GM19025 (cell line): ENCODE measurements around the gene MSL3.

Experiments used
- ATAC-seq: cut with Tn5 transposase; IDR thresholded peaks from one replicate; pipeline ENCODE4 v1.9.1; 2021; ENCODE audit warnings: mild to moderate bottlenecking, low read depth, moderate library complexity; ENCODE audit not compliant: unreplicated experiment

Gene MSL3

DNA sequence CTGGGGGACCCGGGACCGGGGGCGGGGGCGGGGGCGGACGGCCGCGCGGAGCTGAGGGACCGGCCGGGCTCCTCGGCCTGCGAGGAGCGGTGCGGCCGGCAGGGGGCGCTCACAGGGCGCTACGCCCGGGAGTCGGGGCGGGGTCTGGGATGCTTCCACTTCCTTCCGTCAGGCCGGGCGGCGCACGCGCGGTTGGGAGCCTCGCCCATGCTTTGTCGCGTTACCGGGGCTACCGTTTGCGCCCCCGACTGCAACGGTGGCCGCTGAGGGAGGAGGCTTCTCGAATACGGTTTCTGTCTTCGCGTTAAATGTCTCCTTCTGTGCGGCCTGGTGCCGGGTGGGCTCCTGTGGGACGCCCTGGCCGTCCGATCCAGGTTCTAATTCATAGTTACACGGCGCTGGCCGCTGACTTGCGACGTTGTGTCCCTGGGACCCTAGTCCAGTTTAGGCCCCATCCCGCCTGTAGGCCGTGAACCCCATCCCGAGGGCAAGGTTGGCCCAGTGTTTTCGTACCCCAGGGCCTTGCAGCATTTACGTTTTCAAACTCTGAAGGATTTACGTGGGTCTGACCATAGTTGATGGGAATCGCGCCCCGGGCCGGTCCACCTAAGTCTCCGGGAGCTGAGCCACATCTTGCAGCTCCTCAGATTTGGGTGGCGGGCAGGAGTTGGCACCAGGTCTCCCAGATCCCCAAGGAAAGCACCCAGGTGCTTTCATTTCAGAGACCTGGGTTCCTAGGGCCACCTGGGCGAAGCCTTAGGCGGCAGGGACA lies 549 bp downstream of the MSL3 start:
- ATAC-seq = peak; percentile 38

DNA sequence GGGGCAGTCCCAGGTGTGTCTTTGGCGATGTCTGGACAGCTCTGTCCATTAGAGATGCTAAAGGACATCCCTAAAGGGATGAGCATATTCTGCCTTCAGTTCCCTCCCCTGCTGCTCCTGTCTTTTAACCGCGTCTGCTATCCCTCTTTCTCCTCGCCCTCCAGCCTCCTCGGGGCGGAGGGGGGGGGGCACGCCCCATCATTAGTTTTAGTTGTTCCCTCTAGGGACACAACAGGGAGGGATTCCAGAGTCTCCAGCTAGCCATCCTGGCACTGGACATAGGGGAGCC lies 1.1 kb downstream of the MSL3 start:
- no peak for ATAC-seq

DNA sequence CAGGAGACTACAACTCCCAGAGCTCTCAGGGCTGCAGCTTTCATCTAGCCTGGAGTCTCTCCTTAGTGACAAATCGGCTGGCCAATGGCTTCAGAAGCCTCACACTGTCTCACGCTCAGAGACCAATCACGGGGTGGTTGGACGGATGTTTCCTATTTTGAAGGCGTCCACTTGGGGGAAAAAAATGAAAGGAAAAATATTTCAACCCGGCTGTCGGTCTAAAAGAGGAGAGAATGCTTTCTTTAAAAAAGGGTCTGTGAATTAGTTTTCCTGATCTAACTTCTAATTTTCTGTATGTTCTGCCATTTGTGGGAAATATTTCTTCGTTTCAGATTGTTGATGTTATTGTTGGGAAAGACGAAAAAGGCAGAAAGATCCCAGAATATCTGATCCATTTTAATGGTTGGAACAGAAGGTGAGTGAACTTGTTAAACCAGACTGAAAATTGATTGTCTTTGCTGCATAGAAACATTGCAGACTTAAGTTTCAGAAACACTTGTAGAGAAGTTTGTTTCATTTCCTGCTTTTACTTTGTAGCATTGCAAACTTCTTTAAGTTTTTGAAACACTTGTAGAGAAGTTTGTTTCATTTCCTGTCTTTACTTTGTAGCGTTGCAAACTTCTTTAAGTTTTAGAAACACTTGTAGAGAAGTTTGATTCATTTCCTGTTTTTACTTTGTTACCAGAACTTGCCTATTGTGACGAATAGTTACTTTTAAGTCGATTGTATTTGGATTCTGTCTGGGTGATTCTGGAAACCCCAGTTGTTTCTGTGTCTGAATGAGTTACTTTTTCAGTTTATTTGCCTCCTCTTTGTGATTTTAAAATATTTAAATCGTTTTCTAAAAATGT lies 1.6 kb downstream of the MSL3 start:
- peak; percentile 38 for ATAC-seq

DNA sequence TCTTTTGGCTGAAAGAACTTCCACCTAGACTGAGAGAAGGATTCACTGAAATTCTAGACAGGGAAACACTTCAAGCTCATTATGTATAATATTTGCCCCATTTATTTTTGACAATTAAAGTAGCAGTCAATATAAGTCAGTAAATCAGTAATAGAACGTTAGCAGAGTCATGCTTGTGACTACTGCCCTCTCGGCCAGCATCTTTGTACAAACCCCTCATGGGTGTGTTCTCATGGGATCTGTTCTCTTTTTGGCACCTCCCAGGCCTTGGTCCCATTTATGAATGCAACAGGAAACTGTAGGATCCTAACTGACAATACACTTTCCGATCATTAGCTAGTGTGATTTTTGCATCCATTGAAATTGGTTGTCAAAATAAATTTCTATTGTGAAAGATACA lies 2.9 kb downstream of the MSL3 start:
- ATAC-seq = no peak

DNA sequence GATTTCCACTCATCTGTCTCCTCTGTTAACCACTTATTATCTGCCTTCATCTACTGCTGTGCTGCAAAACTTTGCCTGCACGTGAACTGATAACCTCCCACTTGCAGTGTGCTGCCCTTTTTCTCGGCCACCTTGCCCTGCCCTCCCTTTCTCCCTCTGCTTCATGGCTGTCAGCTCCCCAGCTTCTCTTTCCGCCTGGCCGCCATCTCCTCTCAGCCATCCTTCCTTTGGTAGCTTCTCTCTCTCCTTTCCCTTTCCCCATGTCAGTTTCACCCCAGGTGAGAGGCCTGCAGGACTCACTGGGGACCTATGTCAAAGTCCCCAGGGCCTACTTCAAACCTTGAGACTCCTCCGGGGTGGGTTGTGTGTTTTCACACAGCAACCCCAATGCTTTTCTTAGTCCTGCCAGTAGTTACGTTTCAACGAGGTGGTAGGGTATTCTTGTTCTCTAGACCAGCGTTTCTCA lies 6.6 kb downstream of the MSL3 start:
- ATAC-seq = peak; percentile 43

- no peak for ATAC-seq
These were observed 7.4 kb downstream of the MSL3 start for GRCh38 chrX:11765449-11765848.

- no peak for ATAC-seq
These were observed 8.4 kb downstream of the MSL3 start for GRCh38 chrX:11766487-11766886.

- ATAC-seq = no peak
These were observed 10.0 kb downstream of the MSL3 start for GRCh38 chrX:11768039-11768438.

GRCh38 chrX:11770320-11770719 lies 12.3 kb downstream of the MSL3 start:
- no peak for ATAC-seq

DNA sequence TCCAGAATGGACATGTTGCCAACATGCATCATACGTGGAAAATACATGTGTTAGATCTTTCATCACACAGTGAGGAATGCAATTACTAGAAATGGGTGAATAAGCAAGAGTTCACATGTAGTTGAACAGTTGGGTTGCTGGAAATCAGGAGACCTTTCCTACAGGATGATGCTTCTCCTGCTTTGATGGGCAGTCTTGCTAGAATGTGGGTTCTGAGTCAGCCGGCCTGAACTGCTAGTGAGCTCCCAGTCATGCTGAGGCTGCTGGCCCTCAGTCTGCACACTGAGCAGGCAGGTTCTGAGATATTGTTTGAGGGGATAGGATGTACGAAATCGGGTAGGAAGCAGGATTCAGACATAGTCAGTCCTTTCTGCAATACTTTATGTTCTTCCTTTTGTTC lies 20.2 kb downstream of the MSL3 start:
- no peak for ATAC-seq

- no peak for ATAC-seq
These were observed 23.1 kb downstream of the MSL3 start for GRCh38 chrX:11781133-11781532.

DNA sequence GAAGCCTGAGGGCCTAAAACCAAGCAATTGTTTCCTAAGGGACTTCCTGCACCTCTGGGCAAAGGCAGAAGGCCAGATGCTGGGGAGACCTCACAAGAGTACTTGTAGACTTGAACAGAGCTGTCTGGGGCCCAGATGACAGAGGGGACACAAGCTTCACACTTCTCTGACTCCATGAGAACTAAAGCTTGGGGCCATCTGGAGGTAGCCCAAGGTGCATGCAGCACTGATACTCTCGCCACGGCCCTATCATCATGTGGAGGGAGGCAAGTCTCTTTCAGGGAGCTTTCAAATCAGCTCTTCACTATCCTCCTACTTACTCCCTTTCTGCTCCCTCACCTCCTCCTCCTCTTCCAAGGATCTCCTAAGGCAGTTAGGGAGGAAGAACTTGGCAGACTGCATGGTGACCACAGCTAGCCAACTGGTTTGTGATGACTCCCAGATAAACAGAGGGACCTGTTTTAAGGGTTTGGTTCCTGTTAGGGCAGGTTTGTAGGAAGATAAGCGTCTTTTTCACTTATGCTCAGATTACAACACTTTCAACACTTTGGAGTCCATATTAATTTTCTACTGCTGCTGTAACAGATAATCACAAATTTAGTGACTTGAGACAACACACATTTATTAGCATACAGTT lies 23.8 kb downstream of the MSL3 start:
- no peak for ATAC-seq

DNA sequence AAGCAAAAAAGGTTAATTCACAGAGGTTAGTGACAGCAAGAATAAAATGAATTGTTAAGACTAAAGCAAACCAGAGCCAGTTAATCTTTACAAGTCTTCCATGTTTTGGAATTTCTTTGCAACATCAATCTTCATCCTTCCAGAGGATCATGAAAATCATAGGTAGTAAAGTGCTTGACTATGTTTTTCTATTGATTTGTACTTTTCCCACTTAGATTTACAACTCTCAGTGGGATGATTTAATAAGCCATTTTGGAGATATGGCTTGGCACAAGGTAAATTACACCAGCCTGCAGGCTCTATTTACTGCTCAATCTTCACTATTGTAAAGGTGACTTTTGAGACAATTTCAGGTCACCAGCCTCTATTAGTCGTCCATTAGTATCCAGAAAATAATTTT lies 26.5 kb downstream of the MSL3 start:
- no peak for ATAC-seq

GRCh38 chrX:11786862-11787261 lies 28.8 kb downstream of the MSL3 start:
- no peak for ATAC-seq

GRCh38 chrX:11787564-11787963 lies 29.5 kb downstream of the MSL3 start:
- peak; percentile 60 for ATAC-seq

- ATAC-seq = no peak
These were observed 31.8 kb downstream of the MSL3 start for GRCh38 chrX:11789809-11790208.

DNA sequence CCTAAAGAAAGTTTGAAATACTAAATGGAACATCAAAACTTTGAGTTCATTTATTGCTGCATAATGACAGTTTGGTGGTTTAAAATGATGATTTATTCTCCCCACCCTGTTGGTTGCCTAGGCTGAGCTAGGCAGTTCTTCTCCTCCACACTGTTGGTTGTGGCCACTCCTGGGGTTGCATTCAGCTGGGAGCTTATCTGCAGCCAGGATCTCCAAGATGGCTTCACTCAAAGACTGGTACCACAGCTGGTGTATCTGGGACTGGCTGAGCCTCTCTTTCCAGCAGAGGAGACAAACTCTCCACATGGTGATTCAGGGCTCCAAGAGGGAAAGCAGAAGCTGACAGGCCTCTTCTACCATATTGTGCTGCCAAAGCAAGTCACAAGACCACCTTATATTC lies 33.1 kb downstream of the MSL3 start:
- no peak for ATAC-seq

DNA sequence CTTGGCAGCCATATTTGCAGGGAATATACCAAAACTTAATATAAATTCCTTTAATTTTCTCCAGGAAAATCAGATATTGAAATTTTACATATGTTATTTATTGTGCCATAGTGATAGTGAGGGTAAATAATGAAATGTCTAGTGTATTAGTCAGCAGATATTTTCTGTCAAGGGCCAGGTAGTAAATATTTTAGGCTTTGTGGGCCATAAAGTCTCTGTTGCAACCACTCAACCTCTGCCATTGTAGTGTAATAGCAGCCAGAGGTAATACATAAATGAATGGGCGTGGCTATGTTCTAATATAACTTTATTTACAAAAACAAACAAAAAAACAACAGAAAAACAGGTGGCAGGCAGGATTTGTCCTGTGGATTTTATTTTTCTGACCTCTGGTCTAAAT lies 33.5 kb downstream of the MSL3 start:
- ATAC-seq = no peak

DNA sequence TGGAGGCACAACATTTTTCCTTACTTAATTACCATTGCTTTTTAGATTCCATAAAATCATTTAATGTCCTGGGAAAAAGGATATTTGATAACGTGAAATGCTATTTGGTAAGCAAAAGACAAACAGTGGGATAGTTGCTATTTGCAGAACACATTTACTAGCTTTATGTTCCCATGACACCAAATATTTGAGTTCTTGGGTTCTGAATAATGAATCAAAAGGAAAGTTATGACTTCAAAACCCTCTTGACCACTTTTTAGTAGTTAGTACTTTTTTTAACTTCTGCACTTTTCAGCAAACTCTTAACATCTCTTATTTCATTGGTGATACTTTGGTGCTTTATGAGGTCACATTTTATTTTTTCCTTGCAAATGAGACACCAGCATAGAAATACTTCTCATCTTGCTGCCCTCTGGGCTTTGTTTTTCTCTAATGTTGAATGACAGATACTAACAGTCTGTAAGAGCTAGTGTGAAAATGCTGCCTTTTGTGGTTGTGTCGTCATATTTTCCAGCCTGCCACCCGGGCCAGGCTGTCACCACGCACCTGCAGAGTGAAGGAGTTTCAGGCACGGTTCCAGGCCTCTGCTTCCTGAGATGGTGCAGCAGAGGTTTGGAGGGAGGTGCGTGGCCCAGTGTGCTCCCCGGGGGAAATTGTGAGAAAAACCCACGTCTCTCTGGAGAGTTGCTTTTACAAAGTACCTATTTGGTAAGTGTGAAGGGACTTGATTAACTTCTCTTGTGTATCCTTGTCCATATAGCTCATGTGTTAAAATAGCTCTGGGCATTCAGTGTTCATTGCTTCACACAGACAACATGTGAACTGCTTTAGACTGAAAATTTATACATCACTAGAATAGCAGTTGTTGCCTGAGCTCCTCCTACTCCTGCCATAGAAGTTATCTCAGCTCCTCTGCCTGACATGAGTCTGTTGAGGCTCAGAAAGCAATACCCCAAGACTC lies 34.7 kb downstream of the MSL3 start:
- ATAC-seq = peak; percentile 80

DNA sequence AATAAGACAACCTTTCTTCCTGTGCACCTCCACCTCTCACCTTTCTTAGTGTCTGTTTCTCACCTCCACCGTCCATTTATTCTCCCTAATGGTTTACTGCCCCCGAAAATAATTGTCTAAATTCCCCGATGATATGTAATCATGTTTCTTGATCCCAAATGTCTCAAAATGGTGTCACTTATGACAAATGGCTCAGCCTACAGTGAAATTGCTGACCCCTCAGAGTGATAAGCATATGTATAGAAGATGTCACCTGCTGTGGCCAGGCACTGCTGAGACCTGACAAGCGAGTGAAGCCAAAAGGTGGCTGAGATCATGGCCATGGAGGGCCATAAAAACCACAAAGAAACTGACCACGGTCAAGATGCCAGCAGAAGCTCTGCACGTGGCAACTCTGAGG lies 35.7 kb downstream of the MSL3 start:
- ATAC-seq = no peak
